ENCODE results near the gene SLC41A2.

DNA sequence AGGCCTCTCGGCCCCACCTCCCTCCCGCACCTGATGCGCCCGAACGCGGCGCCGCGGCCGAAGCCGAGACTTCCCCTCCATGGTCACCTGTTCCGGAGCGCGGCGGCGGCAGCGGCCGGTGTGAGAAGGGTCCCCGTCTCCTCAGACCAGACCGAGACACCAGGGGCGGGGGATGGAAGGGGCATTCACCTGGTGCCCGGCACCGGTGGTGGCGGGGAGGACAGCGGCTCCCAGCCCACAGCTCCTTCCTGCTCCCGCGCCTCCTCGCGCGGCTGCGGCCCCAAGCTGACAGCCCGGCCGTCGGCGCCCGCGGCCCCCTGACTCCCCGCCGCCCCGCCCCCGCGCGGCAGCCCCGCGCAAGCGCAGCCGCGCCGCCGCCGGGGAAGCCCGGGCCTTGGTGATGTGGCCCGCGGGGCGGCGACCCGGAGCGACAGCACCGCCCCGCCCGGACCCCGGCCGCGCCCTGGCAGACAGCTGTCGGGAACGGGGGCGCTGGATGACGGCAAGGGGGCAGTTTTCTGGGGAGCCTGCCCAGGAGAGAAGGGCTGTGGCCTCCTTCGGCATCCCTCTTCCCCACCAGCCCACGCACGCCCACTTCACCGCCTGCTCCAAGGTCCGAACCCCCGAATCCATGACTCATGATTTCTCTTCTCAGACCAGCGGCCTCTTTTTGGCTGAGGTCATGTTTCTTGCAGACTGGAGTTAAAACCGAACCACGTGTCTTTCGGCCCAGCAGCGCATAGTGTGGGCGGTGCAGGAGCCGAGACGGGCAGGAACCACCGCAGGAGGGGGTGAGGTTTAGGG, at the start of gene SLC41A2:
- TF ChIP-seq ZFP30 (CRISPR knock-in tag; IDR thresholded peaks at IDR 0.05) = no peak
- TF ChIP-seq, protein P1, sequence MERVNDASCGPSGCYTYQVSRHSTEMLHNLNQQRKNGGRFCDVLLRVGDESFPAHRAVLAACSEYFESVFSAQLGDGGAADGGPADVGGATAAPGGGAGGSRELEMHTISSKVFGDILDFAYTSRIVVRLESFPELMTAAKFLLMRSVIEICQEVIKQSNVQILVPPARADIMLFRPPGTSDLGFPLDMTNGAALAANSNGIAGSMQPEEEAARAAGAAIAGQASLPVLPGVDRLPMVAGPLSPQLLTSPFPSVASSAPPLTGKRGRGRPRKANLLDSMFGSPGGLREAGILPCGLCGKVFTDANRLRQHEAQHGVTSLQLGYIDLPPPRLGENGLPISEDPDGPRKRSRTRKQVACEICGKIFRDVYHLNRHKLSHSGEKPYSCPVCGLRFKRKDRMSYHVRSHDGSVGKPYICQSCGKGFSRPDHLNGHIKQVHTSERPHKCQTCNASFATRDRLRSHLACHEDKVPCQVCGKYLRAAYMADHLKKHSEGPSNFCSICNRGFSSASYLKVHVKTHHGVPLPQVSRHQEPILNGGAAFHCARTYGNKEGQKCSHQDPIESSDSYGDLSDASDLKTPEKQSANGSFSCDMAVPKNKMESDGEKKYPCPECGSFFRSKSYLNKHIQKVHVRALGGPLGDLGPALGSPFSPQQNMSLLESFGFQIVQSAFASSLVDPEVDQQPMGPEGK (CRISPR knock-in tag; IDR thresholded peaks at IDR 0.05; ENCODE audit: borderline replicate concordance) = no peak
- TF ChIP-seq TCF4 (CRISPR knock-in tag; IDR thresholded peaks at IDR 0.05; ENCODE audit: borderline replicate concordance) = no peak
- TF ChIP-seq TOX (CRISPR knock-in tag; IDR thresholded peaks at IDR 0.05; ENCODE audit: borderline replicate concordance) = no peak
- no peak for TF ChIP-seq SNAI2 (CRISPR knock-in tag; IDR thresholded peaks at IDR 0.05)
- TF ChIP-seq, protein P2, sequence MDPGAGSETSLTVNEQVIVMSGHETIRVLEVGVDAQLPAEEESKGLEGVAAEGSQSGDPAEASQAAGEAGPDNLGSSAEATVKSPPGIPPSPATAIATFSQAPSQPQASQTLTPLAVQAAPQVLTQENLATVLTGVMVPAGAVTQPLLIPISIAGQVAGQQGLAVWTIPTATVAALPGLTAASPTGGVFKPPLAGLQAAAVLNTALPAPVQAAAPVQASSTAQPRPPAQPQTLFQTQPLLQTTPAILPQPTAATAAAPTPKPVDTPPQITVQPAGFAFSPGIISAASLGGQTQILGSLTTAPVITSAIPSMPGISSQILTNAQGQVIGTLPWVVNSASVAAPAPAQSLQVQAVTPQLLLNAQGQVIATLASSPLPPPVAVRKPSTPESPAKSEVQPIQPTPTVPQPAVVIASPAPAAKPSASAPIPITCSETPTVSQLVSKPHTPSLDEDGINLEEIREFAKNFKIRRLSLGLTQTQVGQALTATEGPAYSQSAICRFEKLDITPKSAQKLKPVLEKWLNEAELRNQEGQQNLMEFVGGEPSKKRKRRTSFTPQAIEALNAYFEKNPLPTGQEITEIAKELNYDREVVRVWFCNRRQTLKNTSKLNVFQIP (CRISPR knock-in tag; IDR thresholded peaks at IDR 0.05; ENCODE audit: borderline replicate concordance, low read depth) = no peak
- TF ChIP-seq ARNTL (CRISPR knock-in tag; IDR thresholded peaks at IDR 0.05; ENCODE audit: borderline replicate concordance, low read depth) = no peak
- no peak for TF ChIP-seq ESRRG (CRISPR knock-in tag; IDR thresholded peaks at IDR 0.05)
- TF ChIP-seq, protein P3, sequence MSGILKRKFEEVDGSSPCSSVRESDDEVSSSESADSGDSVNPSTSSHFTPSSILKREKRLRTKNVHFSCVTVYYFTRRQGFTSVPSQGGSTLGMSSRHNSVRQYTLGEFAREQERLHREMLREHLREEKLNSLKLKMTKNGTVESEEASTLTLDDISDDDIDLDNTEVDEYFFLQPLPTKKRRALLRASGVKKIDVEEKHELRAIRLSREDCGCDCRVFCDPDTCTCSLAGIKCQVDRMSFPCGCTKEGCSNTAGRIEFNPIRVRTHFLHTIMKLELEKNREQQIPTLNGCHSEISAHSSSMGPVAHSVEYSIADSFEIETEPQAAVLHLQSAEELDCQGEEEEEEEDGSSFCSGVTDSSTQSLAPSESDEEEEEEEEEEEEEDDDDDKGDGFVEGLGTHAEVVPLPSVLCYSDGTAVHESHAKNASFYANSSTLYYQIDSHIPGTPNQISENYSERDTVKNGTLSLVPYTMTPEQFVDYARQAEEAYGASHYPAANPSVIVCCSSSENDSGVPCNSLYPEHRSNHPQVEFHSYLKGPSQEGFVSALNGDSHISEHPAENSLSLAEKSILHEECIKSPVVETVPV (CRISPR knock-in tag; IDR thresholded peaks at IDR 0.05) = no peak
- TF ChIP-seq BACH2 (CRISPR knock-in tag; IDR thresholded peaks at IDR 0.05; ENCODE audit: borderline replicate concordance) = no peak

Data from SK-N-SH treated with all-trans-retinoic acid at 6 μM for 48 hours (cell line).